OCI-LY7 (cell line): ENCODE measurements around the gene KYNU. TPM values are rescaled to one million over a fixed set of nuclear protein-coding genes. Genes with fewer than 3 reads are reported as not detected.

Experiments used
- BruUV-seq: library from RNA; stranded (reverse); fragments of 400-500 nt; replicated peaks from 2 replicates; lab custom pipeline; 2021; lab: Mats Ljungman, UMichigan
- CTCF ChIA-PET: fragments of 300-600 bp; sonication (Branson Sonifier 250); formaldehyde crosslinking; loops from one replicate; lab custom pipeline; 2022; ENCODE audit warnings: antibody characterized with exemption; ENCODE audit not compliant: unreplicated experiment; lab: Charles Lee
- POLR2A ChIA-PET: fragments of 300-600 bp; sonication (Branson Sonifier 250); formaldehyde crosslinking; loops from one replicate; lab custom pipeline; 2022; ENCODE audit warnings: antibody characterized with exemption; lab: Charles Lee
- DNase-seq: peaks from one replicate; pipeline ENCODE4 v3.0.0-alpha.2; 2015; ENCODE audit warnings: low spot score
- H2AFZ ChIP-seq: fragments of 200-600 bp; sonication (generic), shearing (Covaris generic); 2 replicates; pipeline ENCODE4 v1.6.1; 2014; ENCODE audit warnings: mild to moderate bottlenecking, antibody characterized with exemption, low read length, moderate library complexity
- H3K27ac ChIP-seq: fragments of 200-600 bp; sonication (generic); 2 replicates; pipeline ENCODE4 v1.5.1; 2014; ENCODE audit warnings: mixed run types, low read depth, mild to moderate bottlenecking, moderate library complexity, low read length, inconsistent platforms; ENCODE audit not compliant: poor library complexity, severe bottlenecking
- H3K36me3 ChIP-seq: fragments of 200-600 bp; sonication (generic); 2 replicates; pipeline ENCODE4 v1.6.1; 2014; ENCODE audit warnings: mild to moderate bottlenecking, antibody characterized with exemption, low read length, moderate library complexity, mixed read lengths; ENCODE audit not compliant: insufficient read depth
- H3K4me1 ChIP-seq: fragments of 200-600 bp; sonication (generic); 2 replicates; pipeline ENCODE4 v1.5.1; 2014; ENCODE audit warnings: mild to moderate bottlenecking, low read length; ENCODE audit not compliant: insufficient read depth, poor library complexity, severe bottlenecking
- H3K4me2 ChIP-seq: fragments of 200-600 bp; sonication (generic); 2 replicates; pipeline ENCODE4 v1.6.1; 2014; ENCODE audit warnings: mild to moderate bottlenecking, low read length
- H3K4me3 ChIP-seq: fragments of 200-600 bp; sonication (generic); 2 replicates; pipeline ENCODE4 v1.5.1; 2014; ENCODE audit warnings: mild to moderate bottlenecking, low read depth, low read length; ENCODE audit not compliant: poor library complexity, severe bottlenecking
- H3K79me2 ChIP-seq: fragments of 200-600 bp; sonication (generic); 2 replicates; pipeline ENCODE4 v1.6.1; 2016; ENCODE audit warnings: low read depth, mild to moderate bottlenecking, low read length, moderate library complexity, mixed read lengths; ENCODE audit not compliant: insufficient read depth
- H3K9me2 ChIP-seq: fragments of 200-600 bp; sonication (generic); 2 replicates; pipeline ENCODE4 v1.6.1; 2016; ENCODE audit warnings: mild to moderate bottlenecking, low read length, mixed read lengths; ENCODE audit not compliant: insufficient read depth
- H3K9me3 ChIP-seq: fragments of 200-600 bp; sonication (generic); 2 replicates; pipeline ENCODE4 v1.6.1; 2014; ENCODE audit warnings: mild to moderate bottlenecking, mixed run types, low read length, mixed read lengths
- H4K20me1 ChIP-seq: fragments of 200-600 bp; sonication (generic); 2 replicates; pipeline ENCODE4 v1.6.1; 2014; ENCODE audit warnings: mild to moderate bottlenecking, antibody characterized with exemption, low read length, moderate library complexity, mixed read lengths; ENCODE audit not compliant: insufficient read depth
- CTCF ChIP-seq: fragments of 200-600 bp; sonication (generic); conservative IDR thresholded peaks from 2 replicates; pipeline ENCODE4 v1.5.1; 2014; ENCODE audit warnings: mild to moderate bottlenecking, antibody characterized with exemption, low read length, moderate library complexity, mixed read lengths
- EZH2phosphoT487 ChIP-seq: fragments of 200-600 bp; sonication (generic); IDR thresholded peaks from 2 replicates; pipeline ENCODE4 v1.6.1; 2018; ENCODE audit warnings: low read depth, borderline replicate concordance, mild to moderate bottlenecking, mixed run types, antibody characterized with exemption, low read length, moderate library complexity, mixed read lengths
- intact Hi-C: fragments of 100-400 bp; cut with micrococcal nuclease; formaldehyde crosslinking; loops from one replicate; pipeline ENCODE4 v1.10.0; 2022; ENCODE audit not compliant: unreplicated experiment
- total RNA-seq, 2 experiments: library from RNA; depleted of rRNA in 1 of 2; stranded (reverse); fragments of >200 nt in 1 of 2; shearing (Covaris generic) in 1 of 2; gene quantifications; 2 replicates each; pipeline ENCODE4 v1.2.3, GENCODE V29; 2014 to 2022

KYNU gene
- total RNA-seq, 2 experiments from 2014 or later, result 0.27 TPM; not detected in 1

DNA sequence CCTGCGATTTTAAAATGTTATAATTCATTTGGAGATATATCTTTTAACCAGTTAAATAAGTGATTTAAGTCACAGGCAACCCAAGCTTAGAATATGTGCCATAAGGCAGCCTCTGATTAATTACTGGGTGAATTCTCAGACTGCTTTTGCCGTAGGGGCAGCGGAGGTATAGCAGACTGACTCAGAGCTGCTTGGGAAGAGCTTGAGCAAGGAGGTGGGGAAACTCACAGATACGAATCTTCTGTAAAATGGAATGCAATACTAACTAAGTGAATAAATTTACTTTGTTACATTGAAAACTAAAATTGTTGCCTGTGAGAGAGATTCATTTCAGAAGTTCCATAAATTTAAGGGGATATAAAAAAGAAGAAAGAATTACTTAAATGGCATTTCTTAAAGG, 115.4 kb downstream of the KYNU start:
- H4K20me1 ChIP-seq, result no peaks in the 10 kb centered on the region
- no peaks in the 10 kb centered on the region for H3K9me3 ChIP-seq
- DNase-seq, result no peak
- no peaks in the 10 kb centered on the region for H3K9me2 ChIP-seq
- no peaks in the 10 kb centered on the region for H3K4me1 ChIP-seq
- no peak overlapping the region for H2AFZ ChIP-seq
- H3K27ac ChIP-seq, result no peak overlapping the region
- no peak overlapping the region for H3K4me2 ChIP-seq
- ChIA-PET CTCF (no interaction called here), POLR2A (interaction anchor here (0.7 kb wide), 1 partner anchor 12 kb away, joined by 3 read pairs; no protein-coding TSS in a partner anchor)
- TF ChIP-seq EZH2phosphoT487, result no peak
- no peak for TF ChIP-seq CTCF
- BruUV-seq, result no TSS peak
- H3K4me3 ChIP-seq, result no peak overlapping the region
- intact Hi-C loops, result no loop called here
- H3K36me3 ChIP-seq, result no peaks in the 10 kb centered on the region
- no peaks in the 10 kb centered on the region for H3K79me2 ChIP-seq

DNA sequence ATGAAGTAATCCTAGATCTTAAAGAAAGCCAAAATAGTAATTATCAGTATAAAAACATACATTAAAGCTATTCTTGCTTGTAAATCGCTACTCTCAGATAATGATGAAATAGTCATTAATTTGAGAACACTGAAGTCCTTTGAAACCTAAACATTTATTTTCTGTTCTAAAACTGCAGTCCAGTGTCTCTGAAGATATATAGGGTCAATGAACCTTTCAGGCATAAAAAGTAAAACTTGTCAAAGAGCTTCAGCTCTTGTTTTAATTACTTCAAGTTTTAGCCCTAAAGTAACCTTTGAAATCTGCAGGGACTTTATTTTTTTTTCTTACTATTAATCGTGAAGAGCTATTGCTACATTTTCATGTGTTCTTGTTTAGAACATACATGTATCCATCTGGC, 116.3 kb downstream of the KYNU start:
- no peaks in the 10 kb centered on the region for H3K9me3 ChIP-seq
- ChIA-PET CTCF (no interaction called here), POLR2A (interaction anchor here (0.6 kb wide), 1 partner anchor 757 kb away, joined by 3 read pairs; no protein-coding TSS in a partner anchor)
- no TSS peak for BruUV-seq
- no peak for TF ChIP-seq CTCF
- no peak for TF ChIP-seq EZH2phosphoT487
- H2AFZ ChIP-seq, result no peak overlapping the region
- no peak overlapping the region for H3K27ac ChIP-seq
- no peak overlapping the region for H3K4me3 ChIP-seq
- no peak overlapping the region for H3K4me2 ChIP-seq
- no peaks in the 10 kb centered on the region for H3K9me2 ChIP-seq
- no peaks in the 10 kb centered on the region for H3K4me1 ChIP-seq
- DNase-seq, result no peak
- H4K20me1 ChIP-seq, result no peaks in the 10 kb centered on the region
- intact Hi-C loops, result no loop called here
- no peaks in the 10 kb centered on the region for H3K79me2 ChIP-seq
- no peaks in the 10 kb centered on the region for H3K36me3 ChIP-seq

DNA sequence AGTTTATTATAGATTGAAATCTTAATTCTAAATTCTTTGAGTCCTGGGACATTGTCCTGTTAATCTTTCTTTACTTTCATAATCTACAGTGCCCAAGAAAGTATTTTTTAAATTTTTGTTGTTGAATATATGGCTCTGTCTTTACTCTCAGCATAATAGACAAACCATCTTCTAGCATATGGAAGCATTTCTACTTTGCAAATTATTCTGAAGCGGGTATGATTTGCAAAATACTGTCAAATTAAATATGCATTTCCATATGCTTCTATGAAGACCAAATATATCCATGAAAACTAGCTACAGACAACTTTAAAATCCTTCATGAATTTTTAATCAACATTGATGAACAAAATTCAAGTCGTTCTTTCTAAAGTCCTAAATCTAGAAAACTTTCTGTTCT, 117.2 kb downstream of the KYNU start:
- Histone ChIP-seq H3K4me1 (no peaks in the 10 kb centered on the region), H2AFZ (no peak overlapping the region), H3K9me2 (no peaks in the 10 kb centered on the region), H3K4me3 (no peak overlapping the region), H3K4me2 (no peak overlapping the region), H3K79me2 (no peaks in the 10 kb centered on the region), H4K20me1 (no peaks in the 10 kb centered on the region), H3K9me3 (no peaks in the 10 kb centered on the region), H3K36me3 (no peaks in the 10 kb centered on the region), H3K27ac (no peak overlapping the region)
- no TSS peak for BruUV-seq
- no peak for DNase-seq
- intact Hi-C loops, result no loop called here
- POLR2A ChIA-PET, result no interaction called here
- CTCF ChIA-PET, result no interaction called here
- no peak for TF ChIP-seq CTCF
- TF ChIP-seq EZH2phosphoT487, result no peak
